ENCODE measurements around the gene NUTM1. TPM values are rescaled to one million over a fixed set of nuclear protein-coding genes. Genes with fewer than 3 reads are reported as not detected.

NUTM1 gene, protein sequence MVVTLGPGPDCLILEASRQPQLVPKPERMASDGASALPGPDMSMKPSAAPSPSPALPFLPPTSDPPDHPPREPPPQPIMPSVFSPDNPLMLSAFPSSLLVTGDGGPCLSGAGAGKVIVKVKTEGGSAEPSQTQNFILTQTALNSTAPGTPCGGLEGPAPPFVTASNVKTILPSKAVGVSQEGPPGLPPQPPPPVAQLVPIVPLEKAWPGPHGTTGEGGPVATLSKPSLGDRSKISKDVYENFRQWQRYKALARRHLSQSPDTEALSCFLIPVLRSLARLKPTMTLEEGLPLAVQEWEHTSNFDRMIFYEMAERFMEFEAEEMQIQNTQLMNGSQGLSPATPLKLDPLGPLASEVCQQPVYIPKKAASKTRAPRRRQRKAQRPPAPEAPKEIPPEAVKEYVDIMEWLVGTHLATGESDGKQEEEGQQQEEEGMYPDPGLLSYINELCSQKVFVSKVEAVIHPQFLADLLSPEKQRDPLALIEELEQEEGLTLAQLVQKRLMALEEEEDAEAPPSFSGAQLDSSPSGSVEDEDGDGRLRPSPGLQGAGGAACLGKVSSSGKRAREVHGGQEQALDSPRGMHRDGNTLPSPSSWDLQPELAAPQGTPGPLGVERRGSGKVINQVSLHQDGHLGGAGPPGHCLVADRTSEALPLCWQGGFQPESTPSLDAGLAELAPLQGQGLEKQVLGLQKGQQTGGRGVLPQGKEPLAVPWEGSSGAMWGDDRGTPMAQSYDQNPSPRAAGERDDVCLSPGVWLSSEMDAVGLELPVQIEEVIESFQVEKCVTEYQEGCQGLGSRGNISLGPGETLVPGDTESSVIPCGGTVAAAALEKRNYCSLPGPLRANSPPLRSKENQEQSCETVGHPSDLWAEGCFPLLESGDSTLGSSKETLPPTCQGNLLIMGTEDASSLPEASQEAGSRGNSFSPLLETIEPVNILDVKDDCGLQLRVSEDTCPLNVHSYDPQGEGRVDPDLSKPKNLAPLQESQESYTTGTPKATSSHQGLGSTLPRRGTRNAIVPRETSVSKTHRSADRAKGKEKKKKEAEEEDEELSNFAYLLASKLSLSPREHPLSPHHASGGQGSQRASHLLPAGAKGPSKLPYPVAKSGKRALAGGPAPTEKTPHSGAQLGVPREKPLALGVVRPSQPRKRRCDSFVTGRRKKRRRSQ
- not detected for total RNA-seq
- under 1 TPM in 1 of 3 donors, not detected in 2; 0.01 TPM for polyA plus RNA-seq

DNA sequence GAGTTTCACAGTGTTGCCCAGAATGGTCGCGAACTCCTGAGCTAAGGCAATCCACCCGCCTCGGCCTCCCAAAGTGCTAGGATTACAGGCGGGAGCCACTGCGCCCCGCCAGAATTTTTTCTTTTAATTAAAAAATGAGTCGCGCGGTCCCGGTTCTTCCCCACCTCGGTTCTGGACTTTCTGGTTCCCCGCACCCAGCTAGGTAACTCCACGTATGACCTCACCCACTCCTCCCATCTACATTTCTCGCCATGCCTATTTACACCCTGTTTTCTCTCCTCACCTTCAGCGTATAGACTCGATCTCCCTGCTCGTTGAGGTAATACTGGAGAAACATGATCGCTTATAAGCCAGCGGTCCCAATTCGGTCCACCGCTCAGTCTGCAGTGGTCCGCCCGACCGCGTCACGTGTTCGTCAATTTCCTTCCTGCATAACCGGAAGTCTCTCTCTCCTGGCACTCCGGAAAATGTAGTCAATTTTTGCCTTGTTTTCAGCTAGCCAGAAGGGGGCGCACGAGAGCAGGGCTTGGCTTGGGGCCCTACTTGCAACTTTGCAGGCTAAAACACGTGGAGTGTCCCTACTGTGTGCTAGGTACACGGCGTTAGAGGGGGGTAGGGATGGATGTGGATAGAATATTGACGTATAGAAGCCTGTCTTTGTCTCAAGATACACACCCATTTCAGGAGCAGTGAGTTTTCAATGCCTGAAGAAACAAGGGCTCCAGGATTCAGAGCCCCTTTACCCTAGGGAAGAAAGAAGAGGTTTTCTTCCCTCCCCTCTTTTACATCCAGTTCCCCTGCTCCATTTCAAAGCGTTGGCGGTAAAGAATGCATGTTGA is at the start of gene NUTM1, which contains the start of gene NOP10:
Gene NUTM1 (plus strand): TSS at position 579 of the 839 bp plus-strand sequence. CDS start 382 bp downstream, outside the sequence.
Gene NOP10 (minus strand): TSS at position 400 of the 839 bp plus-strand sequence. CDS start 63 bp downstream, at position 337.
- intact Hi-C loops (cut with DNase I), result loop anchor here (1.0 to 2.0 kb wide), 3 partner anchors 24 to 245 kb away; partner anchors contain the start of genes EMC7 and LPCAT4
- 2% methylated on average over 38 of the region's 38 CpGs for whole genome bisulfite sequencing, 2 donors
- Histone ChIP-seq H3K27ac (peak within 1 kb of the TSS; percentile 84 to 87 (median 86)), H3K4me1 (peaks cover 0 to 17% (median 11%) of the 10 kb centered on the region in 4 donors), H3K4me3 (peak within 1 kb of the TSS; percentile 53 to 70 (median 67)), H3K36me3 (peaks cover 0 to 19% (median 8%) of the 10 kb centered on the region in 4 donors), H3K9me3 (no peaks in the 10 kb centered on the region), H3K27me3 (no peaks in the 10 kb centered on the region)
- TF ChIP-seq POLR2A (IDR thresholded peaks at IDR 0.05), result peak; percentile 61 to 71
- peak; percentile 76 to 93 (median 92) for TF ChIP-seq POLR2AphosphoS5 (IDR thresholded peaks at IDR 0.05)
- TF ChIP-seq, protein P1, sequence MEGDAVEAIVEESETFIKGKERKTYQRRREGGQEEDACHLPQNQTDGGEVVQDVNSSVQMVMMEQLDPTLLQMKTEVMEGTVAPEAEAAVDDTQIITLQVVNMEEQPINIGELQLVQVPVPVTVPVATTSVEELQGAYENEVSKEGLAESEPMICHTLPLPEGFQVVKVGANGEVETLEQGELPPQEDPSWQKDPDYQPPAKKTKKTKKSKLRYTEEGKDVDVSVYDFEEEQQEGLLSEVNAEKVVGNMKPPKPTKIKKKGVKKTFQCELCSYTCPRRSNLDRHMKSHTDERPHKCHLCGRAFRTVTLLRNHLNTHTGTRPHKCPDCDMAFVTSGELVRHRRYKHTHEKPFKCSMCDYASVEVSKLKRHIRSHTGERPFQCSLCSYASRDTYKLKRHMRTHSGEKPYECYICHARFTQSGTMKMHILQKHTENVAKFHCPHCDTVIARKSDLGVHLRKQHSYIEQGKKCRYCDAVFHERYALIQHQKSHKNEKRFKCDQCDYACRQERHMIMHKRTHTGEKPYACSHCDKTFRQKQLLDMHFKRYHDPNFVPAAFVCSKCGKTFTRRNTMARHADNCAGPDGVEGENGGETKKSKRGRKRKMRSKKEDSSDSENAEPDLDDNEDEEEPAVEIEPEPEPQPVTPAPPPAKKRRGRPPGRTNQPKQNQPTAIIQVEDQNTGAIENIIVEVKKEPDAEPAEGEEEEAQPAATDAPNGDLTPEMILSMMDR (IDR thresholded peaks at IDR 0.05), result peak; percentile 91 to 98 (median 96)
- no peak for TF ChIP-seq EP300 (IDR thresholded peaks at IDR 0.05)
- peak; percentile 94 for DNase-seq

DNA sequence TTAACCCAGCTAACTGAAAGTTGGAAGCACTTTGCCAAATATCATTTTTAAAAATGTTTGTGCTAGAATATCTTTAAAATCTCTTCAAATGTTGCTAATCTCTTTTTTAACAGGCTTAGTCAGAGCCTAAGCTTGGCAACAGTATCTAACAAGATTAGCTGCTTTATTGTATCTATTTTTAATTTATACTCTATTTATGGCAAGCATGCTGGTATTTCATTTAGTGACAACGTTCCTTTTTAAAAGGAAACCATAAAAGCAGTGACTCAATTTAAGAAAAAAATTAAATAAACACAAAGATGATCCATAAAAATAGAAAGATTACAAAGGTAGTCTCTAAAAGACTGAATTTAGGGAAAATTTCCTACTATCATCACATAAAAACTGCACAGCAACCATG is 46.1 kb upstream of the NUTM1 start:
- intact Hi-C loops (cut with DNase I), result no loop called here
- 4 to 21% methylated on average over 1 of the region's 1 CpG for WGBS, 2 donors
- H3K4me1 ChIP-seq, result peaks cover 0 to 18% (median 12%) of the 10 kb centered on the region in 4 donors
- H3K4me3 ChIP-seq, result no peak overlapping the region
- TF ChIP-seq POLR2AphosphoS5 (IDR thresholded peaks at IDR 0.05), result no peak
- no peak for TF ChIP-seq EP300 (IDR thresholded peaks at IDR 0.05)
- TF ChIP-seq POLR2A (IDR thresholded peaks at IDR 0.05), result no peak
- TF ChIP-seq, protein P1 (IDR thresholded peaks at IDR 0.05), result no peak
- no peaks in the 10 kb centered on the region for H3K36me3 ChIP-seq
- peak overlapping the region in 3 of 4 donors; percentile 0 to 17 (median 12) for H3K27ac ChIP-seq
- no peaks in the 10 kb centered on the region for H3K9me3 ChIP-seq
- no peak for DNase-seq
- no peaks in the 10 kb centered on the region for H3K27me3 ChIP-seq

DNA sequence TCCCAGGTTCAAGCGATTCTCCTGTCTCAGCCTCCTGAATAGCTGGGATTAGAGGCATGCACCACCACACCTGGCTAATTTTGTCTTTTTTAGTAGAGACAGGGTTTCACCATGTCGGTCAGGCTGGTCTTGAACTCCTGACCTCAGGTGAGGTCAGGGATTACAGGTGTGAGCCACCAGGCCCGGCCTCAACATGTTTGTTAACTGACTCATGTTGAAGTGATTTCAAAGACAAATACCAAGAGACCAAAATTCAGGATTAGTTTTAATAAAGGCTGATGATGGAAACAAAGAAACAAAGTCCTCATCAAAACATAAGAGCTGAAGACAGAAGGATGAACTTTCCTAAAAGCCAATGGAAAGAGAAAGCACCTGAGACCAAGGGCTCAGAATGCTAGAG is 42.1 kb upstream of the NUTM1 start:
- H3K36me3 ChIP-seq, result no peaks in the 10 kb centered on the region
- H3K4me1 ChIP-seq, result peaks cover 0 to 18% (median 12%) of the 10 kb centered on the region in 4 donors
- no peaks in the 10 kb centered on the region for H3K9me3 ChIP-seq
- no peak overlapping the region for H3K27ac ChIP-seq
- TF ChIP-seq, protein P1 (IDR thresholded peaks at IDR 0.05), result no peak
- TF ChIP-seq POLR2AphosphoS5 (IDR thresholded peaks at IDR 0.05) (no peak), EP300 (IDR thresholded peaks at IDR 0.05) (no peak), POLR2A (IDR thresholded peaks at IDR 0.05) (no peak)
- WGBS, 2 donors, result 76 to 95% methylated on average over 3 of the region's 3 CpGs
- no peak overlapping the region for H3K4me3 ChIP-seq
- intact Hi-C loops (cut with DNase I), result no loop called here
- H3K27me3 ChIP-seq, result no peaks in the 10 kb centered on the region
- no peak for DNase-seq

DNA sequence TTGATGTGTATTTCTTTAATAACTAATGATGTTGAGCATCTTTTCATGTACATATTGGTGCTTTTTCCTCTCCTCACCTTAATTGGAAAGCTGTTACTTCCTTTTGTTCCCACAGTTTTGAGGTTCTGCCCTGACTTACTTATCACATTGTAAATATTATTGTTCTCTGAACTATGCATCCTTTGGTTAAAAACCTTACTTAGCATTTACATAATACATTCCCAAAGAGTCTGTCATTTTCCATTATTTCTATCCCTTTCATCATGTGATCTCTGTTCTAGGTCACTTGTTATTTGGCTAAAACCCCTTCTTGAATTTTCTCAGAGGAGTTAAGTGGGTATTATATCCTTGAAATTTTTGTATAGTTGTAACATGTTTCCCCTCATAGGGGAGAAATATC is 38.5 kb upstream of the NUTM1 start:
- Histone ChIP-seq H3K4me3 (no peak overlapping the region), H3K4me1 (no peaks in the 10 kb centered on the region), H3K36me3 (no peaks in the 10 kb centered on the region), H3K9me3 (no peaks in the 10 kb centered on the region), H3K27ac (no peak overlapping the region), H3K27me3 (no peaks in the 10 kb centered on the region)
- no peak for TF ChIP-seq POLR2AphosphoS5 (IDR thresholded peaks at IDR 0.05)
- no peak for DNase-seq
- intact Hi-C loops (cut with DNase I), result no loop called here
